ENCODE data around the gene TMEM270. TPM values are rescaled to one million over a fixed set of nuclear protein-coding genes. Genes with fewer than 3 reads are reported as not detected.

Gene TMEM270
- total and polyA plus RNA-seq, 2 of the 4 experiments (the other 2 are of a cell fraction), result 0.17 TPM; not detected in 1

GRCh38 chr7:73909996-73910395 is 49.0 kb downstream of the TMEM270 start:
- no CpG with 5 or more reads among the region's 7 CpGs for WGBS, 2 experiments (ENCODE audit: extremely low coverage in 2 of 2, insufficient read length in 1 of 2)
- CTCF ChIA-PET, result no interaction called here

More at GRCh38 chr7:73909996-73910395, 49.0 kb downstream of the TMEM270 start:
- H4K20me1 ChIP-seq (ENCODE audit: insufficient read depth, low read length), result no peaks in the 10 kb centered on the region
- no peak overlapping the region for H2BK5ac ChIP-seq (ENCODE audit: low read depth, low read length, poor library complexity, severe bottlenecking)
- H3K79me1 ChIP-seq (ENCODE audit: low read depth in 1 of 2, low read length in 2 of 2), result no peaks in the 10 kb centered on the region
- ATAC-seq (ENCODE audit: low read depth) (no peak), DNase-seq (no peak)
- H3K14ac ChIP-seq (replicated peaks; ENCODE audit: low read depth, low read length), result no peak overlapping the region
- intact Hi-C loops (cut with micrococcal nuclease) (no loop called here), dilution Hi-C loops (cut with HindIII; ENCODE audit: low sequenced_read_pairs, unreplicated experiment) (no loop called here), in situ Hi-C loops (cut with MboI; ENCODE audit: low sequenced_read_pairs) (no loop called here)
- no TSS peak for BruUV-seq (replicated peaks)
- no peak overlapping the region for H2AFZ ChIP-seq (replicated peaks; ENCODE audit: low read length, poor library complexity)
- no peak overlapping the region for H3K56ac ChIP-seq (ENCODE audit: extremely low read depth, insufficient read depth, low read length)
- no peak overlapping the region for H3K4ac ChIP-seq (ENCODE audit: low read depth, low read length)
- no peak overlapping the region for H4K91ac ChIP-seq (ENCODE audit: insufficient read depth, low read depth, low read length)
- H3K36me3 ChIP-seq (ENCODE audit: control insufficient read depth, insufficient read depth, low read length), result no peaks in the 10 kb centered on the region
- no peak overlapping the region for H2AK5ac ChIP-seq (ENCODE audit: low read depth, low read length)
- no peaks in the 10 kb centered on the region for H3K9me1 ChIP-seq (ENCODE audit: insufficient read depth, low read length)
- no peak overlapping the region for H2BK15ac ChIP-seq (ENCODE audit: low read depth, low read length)
- H3K9ac ChIP-seq (ENCODE audit: low read depth, low read length), result no peak overlapping the region
- H3K27ac ChIP-seq (ENCODE audit: insufficient read depth, low read length), result no peak overlapping the region
- H3K4me2 ChIP-seq (ENCODE audit: low read depth, low read length), result no peak overlapping the region
- H3K4me1 ChIP-seq (ENCODE audit: control insufficient read depth, insufficient read depth, low read length), result no peaks in the 10 kb centered on the region; the same call in 1 of the 2 replicates
- H4K8ac ChIP-seq (ENCODE audit: low read depth in 2 of 2, low read length in 2 of 2), result no peak overlapping the region
- no peak overlapping the region for H3K4me3 ChIP-seq (ENCODE audit: insufficient read depth, low read depth, low read length)
- TF ChIP-seq NFE2L2 (IDR thresholded peaks at IDR 0.05; ENCODE audit: low read depth, low read length) (no peak), MAZ (IDR thresholded peaks at IDR 0.05; ENCODE audit: borderline replicate concordance, low read depth, low read length) (no peak)
- H2BK120ac ChIP-seq (ENCODE audit: low read depth, low read length), result no peak overlapping the region
- no peaks in the 10 kb centered on the region for H3K9me3 ChIP-seq (ENCODE audit: control insufficient read depth, insufficient read depth, low read length)
- H2AK9ac ChIP-seq (replicated peaks; ENCODE audit: low read depth, low read length, poor library complexity), result no peak overlapping the region
- H2BK20ac ChIP-seq (ENCODE audit: low read depth, low read length), result no peak overlapping the region
- no peak overlapping the region for H4K5ac ChIP-seq (ENCODE audit: low read depth, low read length)
- H3K18ac ChIP-seq (ENCODE audit: low read depth, low read length), result no peak overlapping the region
- POLR2A ChIA-PET (ENCODE audit: unreplicated experiment), result no interaction called here
- H3K27me3 ChIP-seq (ENCODE audit: control insufficient read depth, insufficient read depth, low read length), result peaks cover 2% of the 10 kb centered on the region; the same call in 1 of the 2 replicates
- H3K23ac ChIP-seq (ENCODE audit: low read depth, low read length), result no peak overlapping the region
